Immature natural killer cell (primary cell): ENCODE measurements around the gene DSTN. TPM values are rescaled to one million over a fixed set of nuclear protein-coding genes. Genes with fewer than 3 reads are reported as not detected.

Experiments
- DNase-seq, 3 donors: peaks; one replicate each; pipeline ENCODE4 v3.0.0; 2022; ENCODE audit warnings: mixed read lengths in 1 of 3
- H3K27ac Mint-ChIP-seq, 6 donors: one replicate each; pipeline ENCODE4 v1.8.0; 2020; ENCODE audit warnings: mixed read lengths in 6 of 6, mild to moderate bottlenecking in 5 of 6, inconsistent platforms in 4 of 6, moderate library complexity in 3 of 6
- H3K27me3 Mint-ChIP-seq, 3 donors: one replicate each; pipeline ENCODE4 v1.8.0; 2020 to 2021; ENCODE audit warnings: low read depth in 3 of 3, mild to moderate bottlenecking in 3 of 3, mixed read lengths in 3 of 3, moderate library complexity in 3 of 3, inconsistent platforms in 1 of 3
- H3K36me3 Mint-ChIP-seq, 3 donors: one replicate each; pipeline ENCODE4 v1.8.0; 2020; ENCODE audit warnings: mixed read lengths in 3 of 3, inconsistent platforms in 2 of 3, mild to moderate bottlenecking in 2 of 3
- H3K4me1 Mint-ChIP-seq, 2 donors: one replicate each; pipeline ENCODE4 v1.8.0; 2020; ENCODE audit warnings: inconsistent platforms in 2 of 2, mild to moderate bottlenecking in 2 of 2, mixed read lengths in 2 of 2, moderate library complexity in 1 of 2
- H3K4me3 Mint-ChIP-seq, 5 donors: one replicate each; pipeline ENCODE4 v1.8.0; 2020; ENCODE audit warnings: mild to moderate bottlenecking in 5 of 5, mixed read lengths in 5 of 5, inconsistent platforms in 3 of 5, moderate library complexity in 3 of 5
- H3K9me3 Mint-ChIP-seq, 6 donors: one replicate each; pipeline ENCODE4 v1.8.0; 2020; ENCODE audit warnings: mild to moderate bottlenecking in 6 of 6, mixed read lengths in 6 of 6, inconsistent platforms in 4 of 6, moderate library complexity in 3 of 6
- polyA plus RNA-seq, 3 donors: library from polyadenylated mRNA; unstranded; fragments of 300-500 nt; fragmentation: Illumina TruSeq; gene quantifications; one replicate each; pipeline ENCODE4 v1.2.3, GENCODE V29; 2021

Gene DSTN
- polyA plus RNA-seq, 3 donors from 2014 or later, result 157 to 226 (median 225) TPM

DNA sequence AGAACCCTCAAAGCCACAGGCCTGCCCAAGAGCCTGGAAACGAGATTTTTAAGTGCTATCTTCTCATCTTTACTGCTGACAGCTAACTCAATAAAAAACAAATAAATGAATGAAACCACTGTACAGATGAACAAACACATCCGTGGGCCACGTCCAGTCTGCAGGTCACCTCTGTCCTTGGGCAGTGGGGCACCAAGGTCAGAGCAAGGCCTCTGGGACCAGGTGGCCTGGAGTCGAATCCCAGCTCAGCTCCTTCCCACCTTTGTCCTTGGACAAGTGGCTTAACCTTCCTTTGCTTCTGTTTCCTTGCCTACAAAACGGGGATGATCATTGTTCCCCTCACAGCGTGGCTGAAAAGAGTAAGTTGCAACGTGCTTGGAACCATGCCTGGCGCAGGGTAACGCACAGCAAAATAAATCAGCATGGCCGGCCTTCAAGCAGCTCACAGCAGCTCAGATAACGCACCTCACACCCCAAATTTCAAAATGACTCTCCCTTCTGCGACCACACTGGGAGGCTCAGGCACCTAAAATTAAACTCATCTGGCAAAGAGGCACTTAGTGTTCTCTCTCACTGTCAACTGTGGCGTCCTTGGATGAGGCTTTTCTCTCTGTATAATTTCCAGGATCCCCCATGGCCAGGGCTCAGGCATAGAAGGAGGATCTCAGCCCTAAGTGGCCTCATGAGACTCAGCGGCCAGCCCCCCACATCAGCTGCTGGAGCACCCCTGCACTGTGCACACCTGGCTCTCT is 76.5 kb downstream of the DSTN start:
- Mint-ChIP-seq H3K9me3 (no peaks in the 10 kb centered on the region), H3K27me3 (no peaks in the 10 kb centered on the region), H3K4me1 (peaks cover 27 to 30% of the 10 kb centered on the region in 2 donors), H3K4me3 (no peak overlapping the region), H3K36me3 (peaks cover 0 to 4% (median 0%) of the 10 kb centered on the region in 3 donors), H3K27ac (peak overlapping the region in 3 of 6 donors; percentile 12 to 63 (median 49))
- no peak for DNase-seq

- peak overlapping the region in 3 of 6 donors; percentile 30 to 49 (median 32) for H3K27ac Mint-ChIP-seq
- H3K36me3 Mint-ChIP-seq, result peaks cover 0 to 4% (median 0%) of the 10 kb centered on the region in 3 donors
- H3K4me1 Mint-ChIP-seq, result peaks cover 27 to 30% of the 10 kb centered on the region in 2 donors
- no peaks in the 10 kb centered on the region for H3K9me3 Mint-ChIP-seq
- H3K27me3 Mint-ChIP-seq, result no peaks in the 10 kb centered on the region
- DNase-seq, result no peak
- H3K4me3 Mint-ChIP-seq, result peak overlapping the region in 1 of 5 donors; percentile 35
These were observed 77.1 kb downstream of the DSTN start for GRCh38 chr20:17646961-17647301.

DNA sequence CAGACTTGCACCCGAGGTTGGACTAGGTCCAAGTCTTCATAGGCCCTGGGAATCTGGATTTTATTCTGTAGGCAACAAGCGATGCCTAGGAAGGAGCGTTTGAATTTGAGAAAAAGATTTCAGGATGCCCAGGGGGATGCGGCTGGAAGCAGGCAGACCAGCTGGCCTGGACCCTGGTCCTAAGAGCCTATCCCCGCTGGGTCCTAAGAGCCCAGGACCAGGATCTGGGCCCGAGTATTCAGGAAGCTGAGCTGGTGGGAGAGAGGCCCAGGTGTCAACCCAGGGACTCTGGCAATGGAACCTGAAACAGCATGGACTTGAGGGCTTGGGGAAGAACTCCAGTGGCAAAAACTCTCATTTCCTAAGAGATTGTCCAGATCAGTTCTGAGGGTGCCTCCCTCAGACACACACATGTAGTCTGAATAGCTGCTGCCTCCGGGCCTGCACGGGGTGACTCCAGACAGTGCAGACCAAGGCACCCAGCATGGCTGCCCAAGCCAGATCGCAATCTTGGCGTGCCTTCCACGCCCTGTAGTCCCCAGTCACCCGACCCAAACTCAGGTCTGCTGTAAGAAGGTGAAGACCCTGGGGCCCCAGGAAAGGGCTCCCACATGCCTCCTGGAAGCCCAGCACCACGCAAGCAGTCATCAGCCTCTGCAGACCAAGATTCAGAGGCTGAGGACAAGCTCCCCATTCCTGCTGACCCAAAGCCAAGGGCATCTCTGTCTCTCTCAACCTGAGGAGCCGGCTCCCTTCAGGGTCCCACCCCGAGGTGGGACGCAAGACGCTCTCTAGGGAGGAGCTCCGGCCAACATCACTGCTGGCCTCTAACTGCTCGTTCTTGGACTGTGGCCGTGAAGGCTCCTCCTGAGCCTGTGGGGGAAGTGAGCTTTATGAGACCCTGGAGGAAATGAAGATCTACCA is 77.8 kb downstream of the DSTN start:
- Mint-ChIP-seq H3K27ac (peak overlapping the region in 5 of 6 donors; percentile 73 to 89 (median 83)), H3K9me3 (no peaks in the 10 kb centered on the region), H3K36me3 (peaks cover 0 to 3% (median 0%) of the 10 kb centered on the region in 3 donors), H3K4me3 (peak overlapping the region in 3 of 5 donors; percentile 56 to 74 (median 69)), H3K27me3 (peaks cover 0 to 2% (median 0%) of the 10 kb centered on the region in 3 donors), H3K4me1 (peaks cover 27 to 30% of the 10 kb centered on the region in 2 donors)
- no peak for DNase-seq

DNA sequence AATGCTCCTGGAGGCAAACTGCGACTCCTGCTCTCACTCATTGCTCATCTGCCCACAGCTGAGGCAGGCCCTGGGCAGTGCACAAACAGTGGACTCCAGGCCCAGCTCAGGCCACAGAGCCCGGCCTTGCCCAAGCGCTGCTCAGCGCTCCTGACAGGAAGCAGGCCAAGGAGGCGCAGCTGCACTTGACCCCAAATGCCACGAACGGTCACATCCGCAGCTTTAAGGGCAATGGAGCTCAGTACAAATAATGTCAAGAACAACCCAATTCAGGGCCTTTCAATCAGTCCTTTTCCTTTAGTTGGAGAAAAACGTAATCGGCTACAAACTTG is 78.4 kb downstream of the DSTN start:
- Mint-ChIP-seq H3K27me3 (peaks cover 0 to 2% (median 0%) of the 10 kb centered on the region in 3 donors), H3K4me3 (peak overlapping the region in 4 of 5 donors; percentile 56 to 74 (median 64)), H3K4me1 (peaks cover 27 to 30% of the 10 kb centered on the region in 2 donors), H3K9me3 (no peaks in the 10 kb centered on the region), H3K27ac (peak overlapping the region in 5 of 6 donors; percentile 73 to 89 (median 83)), H3K36me3 (no peaks in the 10 kb centered on the region)
- peak; percentile 25 to 42 (median 42) for DNase-seq

DNA sequence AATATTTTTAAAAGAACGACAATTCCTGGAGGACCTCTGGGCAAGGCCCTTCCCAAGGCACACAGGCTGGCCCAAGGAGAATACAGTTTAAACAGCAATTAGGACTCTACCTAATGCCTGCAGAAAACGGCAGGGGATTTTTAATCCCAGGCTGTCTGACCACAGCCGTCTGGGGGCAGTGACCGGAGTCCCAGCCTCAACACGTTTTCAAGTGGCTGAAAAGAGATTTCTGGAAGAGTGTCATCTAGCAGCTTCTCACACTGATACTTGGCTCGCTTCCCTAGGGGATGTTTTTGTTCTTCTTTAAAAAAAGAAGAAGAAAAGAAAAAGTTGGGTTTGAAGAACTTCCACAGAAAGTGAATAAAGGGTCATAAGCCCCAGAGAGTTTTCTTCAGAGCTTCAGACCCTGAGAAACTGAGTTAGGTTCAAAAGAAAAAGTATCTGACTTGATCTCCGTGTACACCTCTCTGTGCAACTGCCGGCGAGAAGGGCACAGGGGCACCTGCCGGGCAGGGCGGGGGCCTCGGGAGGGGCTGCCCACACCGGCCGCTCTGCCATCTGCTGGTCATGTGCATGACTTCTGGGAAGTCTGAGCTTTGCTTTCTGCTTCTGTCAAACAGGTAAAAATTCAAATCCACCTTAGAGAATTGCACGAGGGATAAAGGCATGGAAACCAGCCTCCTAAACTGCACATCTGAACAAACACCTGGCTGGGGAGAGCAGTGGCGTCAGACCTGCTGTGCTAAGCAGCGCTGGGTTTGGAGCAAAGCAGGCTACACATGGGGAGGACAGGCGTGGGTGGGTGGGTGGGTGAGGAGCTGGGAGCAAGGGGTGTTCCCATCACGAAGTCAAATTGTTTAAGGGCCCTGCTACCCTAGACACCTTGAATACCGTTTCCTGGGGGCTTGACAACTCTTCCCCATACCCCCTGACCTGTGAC is 79.2 kb downstream of the DSTN start:
- peaks cover 27 to 30% of the 10 kb centered on the region in 2 donors for H3K4me1 Mint-ChIP-seq
- DNase-seq, result peak; percentile 27 to 35 (median 31)
- H3K27ac Mint-ChIP-seq, result peak overlapping the region; percentile 64 to 89 (median 82)
- no peaks in the 10 kb centered on the region for H3K9me3 Mint-ChIP-seq
- H3K36me3 Mint-ChIP-seq, result peaks cover 0 to under 1% (median 0%) of the 10 kb centered on the region in 3 donors
- peaks cover 0 to 3% (median 0%) of the 10 kb centered on the region in 3 donors for H3K27me3 Mint-ChIP-seq
- peak overlapping the region in 4 of 5 donors; percentile 56 to 74 (median 64) for H3K4me3 Mint-ChIP-seq

DNA sequence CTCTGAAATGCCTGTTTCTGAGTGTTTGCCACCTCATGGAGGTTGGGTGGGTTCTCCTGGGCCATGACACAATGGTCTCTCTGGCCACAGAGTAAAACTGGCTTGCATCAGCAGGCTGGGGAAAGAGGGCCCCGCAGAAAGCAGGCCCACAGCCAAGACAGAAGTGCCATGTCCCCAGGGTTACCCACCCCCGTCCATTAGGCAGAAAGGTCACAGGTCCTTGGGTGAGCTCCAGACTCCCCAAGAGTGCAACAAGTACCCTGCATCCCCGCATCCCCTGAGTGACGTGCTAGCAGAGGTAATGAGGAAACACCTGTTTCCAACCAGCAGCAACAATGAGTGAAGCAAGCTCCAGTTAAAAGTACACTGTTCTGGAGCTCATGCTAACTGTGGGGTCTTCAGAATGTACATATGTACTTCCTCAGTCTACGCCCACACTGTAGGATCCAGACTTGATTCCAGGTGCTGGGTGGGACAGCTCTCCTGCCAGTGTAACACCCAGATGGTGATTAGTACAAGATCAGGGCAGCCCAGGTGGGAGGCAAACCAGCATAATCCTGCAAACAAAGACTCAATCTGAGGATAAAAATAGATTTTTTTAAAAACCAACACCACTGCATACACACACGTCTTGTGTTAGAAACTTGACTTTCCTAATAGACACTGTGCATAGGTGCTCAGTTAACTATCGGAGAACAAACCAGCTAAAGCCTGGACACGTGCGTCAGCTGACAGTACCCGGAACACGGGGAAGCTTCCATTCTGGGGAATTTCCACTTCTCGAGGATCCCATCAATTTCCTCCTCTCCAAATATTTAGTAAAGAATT is 80.6 kb downstream of the DSTN start:
- DNase-seq, result no peak
- H3K36me3 Mint-ChIP-seq, result peaks cover 0 to 2% (median 0%) of the 10 kb centered on the region in 3 donors
- H3K4me1 Mint-ChIP-seq, result peaks cover 33% of the 10 kb centered on the region in 2 donors
- H3K4me3 Mint-ChIP-seq, result no peak overlapping the region
- H3K27me3 Mint-ChIP-seq, result peaks cover 0 to 4% (median 0%) of the 10 kb centered on the region in 3 donors
- peak overlapping the region in 2 of 6 donors; percentile 13 to 49 for H3K27ac Mint-ChIP-seq
- H3K9me3 Mint-ChIP-seq, result no peaks in the 10 kb centered on the region

DNA sequence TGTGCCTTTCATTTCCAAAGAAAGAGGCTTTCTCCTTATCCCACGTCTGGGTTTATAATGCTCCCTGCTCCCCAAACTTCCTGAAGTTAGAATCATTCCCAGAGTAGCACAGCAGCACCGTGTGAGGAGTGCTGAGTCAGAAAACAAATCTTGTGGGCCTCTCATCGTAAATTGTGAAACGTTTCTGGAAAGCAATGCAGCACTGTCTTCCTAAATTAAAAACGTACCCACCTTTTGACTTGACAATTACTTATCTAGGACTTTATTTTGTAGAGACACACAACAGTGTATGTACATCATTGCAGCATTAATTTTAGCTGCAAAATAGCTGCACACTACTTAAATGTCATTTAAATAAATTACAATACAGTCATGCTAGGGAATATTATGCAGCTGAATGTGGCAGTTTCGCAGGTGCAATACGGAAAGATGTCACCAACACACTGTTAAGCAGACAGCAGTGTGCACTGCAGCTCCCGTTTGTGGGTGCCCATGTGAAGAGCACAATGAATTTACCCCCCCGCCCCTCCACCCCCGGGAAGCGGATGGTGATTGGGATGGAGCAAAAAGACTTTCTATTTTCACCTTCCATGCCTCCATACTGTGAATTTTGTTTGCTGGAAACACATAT is 81.4 kb downstream of the DSTN start:
- Mint-ChIP-seq H3K27ac (peak overlapping the region in 1 of 6 donors; percentile 13), H3K4me3 (no peak overlapping the region), H3K4me1 (peaks cover 34 to 37% of the 10 kb centered on the region in 2 donors), H3K9me3 (no peaks in the 10 kb centered on the region), H3K36me3 (peaks cover 0 to 2% (median 2%) of the 10 kb centered on the region in 3 donors), H3K27me3 (peaks cover 0 to 4% (median 0%) of the 10 kb centered on the region in 3 donors)
- no peak for DNase-seq

DNA sequence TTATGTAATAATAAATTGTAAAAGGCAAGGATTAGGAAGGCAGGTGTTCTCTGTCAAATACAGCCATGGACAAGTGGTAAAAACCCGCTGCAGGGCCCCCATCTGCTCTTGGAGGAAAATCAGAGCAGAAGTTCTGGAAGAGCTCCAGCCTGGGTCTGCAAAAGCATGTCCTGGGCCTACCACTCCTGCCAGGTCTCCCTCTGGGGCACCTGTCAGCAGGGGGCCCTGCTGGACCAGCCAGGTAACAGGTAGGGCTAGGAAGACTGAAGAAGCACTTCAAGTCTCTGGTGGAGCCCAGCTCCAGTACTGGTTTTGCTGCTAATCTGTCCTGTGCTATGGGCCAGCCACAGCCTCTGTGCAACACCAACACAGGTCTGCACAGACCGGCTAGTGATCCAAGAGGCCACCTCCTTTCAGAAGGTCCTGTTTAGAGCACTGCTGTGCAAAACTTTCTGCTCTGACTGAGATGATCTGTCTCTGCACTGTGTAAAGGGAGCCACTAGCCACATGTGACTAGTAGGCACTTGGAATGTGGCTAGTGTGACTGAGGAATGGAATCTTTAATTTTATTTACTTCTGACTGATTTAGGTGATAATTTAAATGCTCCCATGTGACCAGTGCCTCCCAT is 82.0 kb downstream of the DSTN start:
- H3K36me3 Mint-ChIP-seq, result peaks cover 2 to 5% (median 5%) of the 10 kb centered on the region in 3 donors
- H3K4me1 Mint-ChIP-seq, result peaks cover 31 to 43% of the 10 kb centered on the region in 2 donors
- peak overlapping the region in 2 of 6 donors; percentile 59 to 71 for H3K27ac Mint-ChIP-seq
- no peak overlapping the region for H3K4me3 Mint-ChIP-seq
- DNase-seq, result no peak
- no peaks in the 10 kb centered on the region for H3K9me3 Mint-ChIP-seq
- H3K27me3 Mint-ChIP-seq, result peaks cover 0 to 4% (median 0%) of the 10 kb centered on the region in 3 donors

DNA sequence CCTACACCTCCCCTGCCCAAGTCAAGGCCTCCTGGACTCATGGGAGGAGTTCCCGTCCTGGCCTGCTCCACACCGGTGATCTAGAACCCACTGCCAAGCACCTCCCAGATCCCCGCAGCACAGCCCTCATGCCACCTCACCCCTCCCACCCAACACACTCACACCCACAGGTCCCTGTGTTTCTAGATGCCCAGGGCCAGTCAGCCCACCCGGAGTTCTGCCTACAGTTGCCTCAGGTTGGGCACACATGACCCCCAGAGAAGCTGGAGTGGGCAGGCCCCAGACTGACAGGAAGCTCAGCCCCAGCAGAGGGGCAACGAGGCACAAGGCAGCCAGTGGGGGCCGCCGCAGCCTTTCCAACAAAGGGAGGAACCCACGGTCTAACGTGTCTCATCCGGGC is 82.5 kb downstream of the DSTN start:
- Mint-ChIP-seq H3K4me1 (peaks cover 29 to 49% of the 10 kb centered on the region in 2 donors), H3K27ac (peak overlapping the region in 2 of 6 donors; percentile 59 to 71), H3K9me3 (no peaks in the 10 kb centered on the region), H3K4me3 (no peak overlapping the region), H3K36me3 (peaks cover 6 to 8% (median 6%) of the 10 kb centered on the region in 3 donors), H3K27me3 (peaks cover 0 to 4% (median 0%) of the 10 kb centered on the region in 3 donors)
- DNase-seq, result no peak

- Mint-ChIP-seq H3K9me3 (no peaks in the 10 kb centered on the region), H3K27ac (peak overlapping the region in 1 of 6 donors; percentile 38)
- no peak for DNase-seq
These were observed 84.2 kb downstream of the DSTN start for GRCh38 chr20:17653835-17654648.

More at GRCh38 chr20:17653835-17654648, 84.2 kb downstream of the DSTN start:
- Mint-ChIP-seq H3K4me3 (no peak overlapping the region), H3K27me3 (peaks cover 0 to 4% (median 0%) of the 10 kb centered on the region in 3 donors), H3K4me1 (peaks cover 26 to 45% of the 10 kb centered on the region in 2 donors), H3K36me3 (peaks cover 20 to 22% (median 21%) of the 10 kb centered on the region in 3 donors)
